GM12892 (cell line): Measurements from ENCODE around the gene SPRR1A.

Experiments
- DNase-seq: peaks from one replicate; pipeline ENCODE4 v3.0.0; 2011; ENCODE audit not compliant: insufficient read length
- FAIRE-seq: peaks from 2 replicates; lab custom pipeline; 2011; peaks lifted over from hg19 to GRCh38; lab: Jason Lieb, UNC
- POLR2A ChIP-seq: IDR thresholded peaks from 2 replicates; pipeline ENCODE4 v1.6.1; 2011; ENCODE audit warnings: low read depth, low read length, control low read depth
- POLR2AphosphoS5 ChIP-seq: IDR thresholded peaks from 2 replicates; pipeline ENCODE4 v1.6.1; 2011; ENCODE audit warnings: low read depth, low read length, control low read depth
- TAF1 ChIP-seq: IDR thresholded peaks from 2 replicates; pipeline ENCODE4 v1.6.1; 2011; ENCODE audit warnings: low read depth, mild to moderate bottlenecking, control low read depth, low read length, borderline replicate concordance

The SPRR1A gene

GRCh38 chr1:152980676-152981075, 3.2 kb upstream of the SPRR1A start:
- no peak for DNase-seq
- FAIRE-seq, result no peak
- no peak for TF ChIP-seq POLR2AphosphoS5
- TF ChIP-seq TAF1, result no peak
- TF ChIP-seq POLR2A, result no peak

- no peak for FAIRE-seq
- TF ChIP-seq POLR2AphosphoS5 (no peak), TAF1 (no peak), POLR2A (no peak)
- no peak for DNase-seq
Observed at GRCh38 chr1:152981146-152981871, 2.6 kb upstream of the SPRR1A start.

GRCh38 chr1:152982076-152982475, 1.8 kb upstream of the SPRR1A start:
- no peak for TF ChIP-seq POLR2AphosphoS5
- no peak for TF ChIP-seq POLR2A
- no peak for TF ChIP-seq TAF1
- DNase-seq, result no peak
- FAIRE-seq, result no peak

GRCh38 chr1:152983234-152983633, 647 bp upstream of the SPRR1A start:
- no peak for TF ChIP-seq POLR2A
- no peak for TF ChIP-seq POLR2AphosphoS5
- no peak for TF ChIP-seq TAF1
- FAIRE-seq (no peak), DNase-seq (no peak)

GRCh38 chr1:152986578-152986977, 2.7 kb downstream of the SPRR1A start:
- TF ChIP-seq TAF1, result no peak
- TF ChIP-seq POLR2AphosphoS5, result no peak
- no peak for TF ChIP-seq POLR2A
- no peak for DNase-seq
- FAIRE-seq, result no peak

- no peak for FAIRE-seq
Observed at GRCh38 chr1:152993186-152993585, 9.3 kb downstream of the SPRR1A start.

GRCh38 chr1:152995842-152996241, 12.0 kb downstream of the SPRR1A start:
- TF ChIP-seq POLR2AphosphoS5 (no peak), TAF1 (no peak), POLR2A (no peak)
- DNase-seq (no peak), FAIRE-seq (no peak)

More at GRCh38 chr1:152993186-152993585, 9.3 kb downstream of the SPRR1A start:
- DNase-seq, result no peak
- TF ChIP-seq POLR2A (no peak), POLR2AphosphoS5 (no peak), TAF1 (no peak)

GRCh38 chr1:152996633-152997400, 12.9 kb downstream of the SPRR1A start:
- TF ChIP-seq TAF1, result no peak
- TF ChIP-seq POLR2AphosphoS5, result no peak
- no peak for TF ChIP-seq POLR2A
- DNase-seq (no peak), FAIRE-seq (no peak)

GRCh38 chr1:152997901-152998300, 14.0 kb downstream of the SPRR1A start:
- no peak for FAIRE-seq
- DNase-seq, result no peak
- TF ChIP-seq TAF1, result no peak
- no peak for TF ChIP-seq POLR2AphosphoS5
- TF ChIP-seq POLR2A, result no peak

- DNase-seq (no peak), FAIRE-seq (no peak)
- TF ChIP-seq TAF1, result no peak
- TF ChIP-seq POLR2AphosphoS5, result no peak
- no peak for TF ChIP-seq POLR2A
Observed at GRCh38 chr1:152998476-152998875, 14.6 kb downstream of the SPRR1A start.

- TF ChIP-seq POLR2AphosphoS5 (no peak), TAF1 (no peak), POLR2A (no peak)
- no peak for FAIRE-seq
- no peak for DNase-seq
Observed at GRCh38 chr1:152999818-153000217, 15.9 kb downstream of the SPRR1A start.

- TF ChIP-seq TAF1, result no peak
- TF ChIP-seq POLR2AphosphoS5, result no peak
- no peak for TF ChIP-seq POLR2A
- DNase-seq (no peak), FAIRE-seq (no peak)
Observed at GRCh38 chr1:153000294-153000693, 16.4 kb downstream of the SPRR1A start.
